Stimulated activated CD4-positive, alpha-beta T cell treated with anti-CD3 and anti-CD28 coated beads, Interleukin-2, amount 100 ng/mL, for 24 hours (primary cell): ENCODE measurements around the gene IGF2R.

Experiments used
- DNase-seq, 2 donors: peaks; one replicate each; pipeline ENCODE4 v3.0.0-alpha.2; 2020

The IGF2R gene

GRCh38 chr6:160141001-160141726 is 172.3 kb downstream of the IGF2R start:
- no peak for DNase-seq

GRCh38 chr6:160142115-160142715 is 173.3 kb downstream of the IGF2R start:
- DNase-seq: peak in 1 of 2 donors; percentile 8

GRCh38 chr6:160146454-160147145 is 177.7 kb downstream of the IGF2R start:
- no peak for DNase-seq

- DNase-seq: no peak
Measured at GRCh38 chr6:160147146-160147536, 178.3 kb downstream of the IGF2R start.

- DNase-seq: no peak
Measured at GRCh38 chr6:160154471-160154870, 185.6 kb downstream of the IGF2R start.

- DNase-seq: no peak
Measured at GRCh38 chr6:160156842-160157241, 188.0 kb downstream of the IGF2R start.

- DNase-seq: no peak
Measured at GRCh38 chr6:160160450-160160849, 191.6 kb downstream of the IGF2R start.
